Inflammatory macrophage (primary cell): ENCODE data around the gene MB.
"Not testable (repeated sequence)": the region's sequence is repeated elsewhere in the genome, so short reads cannot be mapped to it uniquely, and the experiment has no call there.

ENCODE experiments used
- DNase-seq, 2 donors: peaks; one replicate each; pipeline ENCODE4 v3.0.0-alpha.2; 2020 to 2022

MB gene

DNA sequence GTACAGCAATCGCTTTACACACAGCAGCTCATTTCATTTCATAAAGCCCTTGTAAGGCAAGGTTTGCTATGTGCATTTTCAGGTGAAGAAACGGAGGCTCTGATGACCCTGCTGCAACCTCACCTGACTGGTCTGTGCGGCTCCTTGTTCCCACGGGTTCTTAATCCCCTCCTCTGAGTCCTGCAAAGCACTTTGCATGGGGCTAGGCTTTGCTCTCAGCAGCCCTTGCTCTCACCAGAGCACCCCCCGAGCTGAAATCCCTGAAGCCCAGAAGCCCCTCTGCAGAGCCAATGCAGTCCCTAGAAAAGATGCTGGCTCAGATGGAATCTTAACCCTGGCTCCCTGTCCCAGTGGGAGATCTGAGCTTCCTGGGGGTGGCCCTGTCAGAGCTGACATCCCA is 20.1 kb upstream of the MB start:
- DNase-seq = no peak

DNA sequence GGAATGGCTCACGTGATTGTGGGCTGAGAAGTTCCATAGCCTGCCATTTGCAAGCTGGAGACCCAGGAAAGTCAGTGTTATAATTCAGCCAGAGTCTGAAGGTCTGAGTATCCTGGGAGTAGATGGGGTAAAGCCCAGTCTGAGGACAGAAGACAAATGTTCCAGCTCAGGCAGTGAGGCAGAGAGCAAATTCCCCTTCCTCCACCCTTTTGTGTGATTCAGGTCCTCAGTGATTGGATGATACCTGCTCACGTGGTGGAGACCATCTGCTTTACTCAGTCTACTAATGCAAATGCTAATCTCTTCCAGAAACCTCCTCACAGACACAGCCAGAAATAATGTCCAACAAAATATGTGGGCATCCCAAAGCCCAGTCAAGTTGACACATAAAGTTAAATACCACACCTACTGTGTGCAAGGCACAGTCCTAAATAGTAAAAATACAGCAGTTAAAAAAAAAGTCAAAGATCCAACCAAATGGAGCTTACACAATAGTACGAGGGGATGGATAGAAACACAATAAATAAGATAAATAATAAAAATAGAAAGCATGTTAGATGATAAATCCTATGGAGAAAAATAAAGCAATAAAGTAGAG is 17.9 kb upstream of the MB start:
- DNase-seq = no peak

DNA sequence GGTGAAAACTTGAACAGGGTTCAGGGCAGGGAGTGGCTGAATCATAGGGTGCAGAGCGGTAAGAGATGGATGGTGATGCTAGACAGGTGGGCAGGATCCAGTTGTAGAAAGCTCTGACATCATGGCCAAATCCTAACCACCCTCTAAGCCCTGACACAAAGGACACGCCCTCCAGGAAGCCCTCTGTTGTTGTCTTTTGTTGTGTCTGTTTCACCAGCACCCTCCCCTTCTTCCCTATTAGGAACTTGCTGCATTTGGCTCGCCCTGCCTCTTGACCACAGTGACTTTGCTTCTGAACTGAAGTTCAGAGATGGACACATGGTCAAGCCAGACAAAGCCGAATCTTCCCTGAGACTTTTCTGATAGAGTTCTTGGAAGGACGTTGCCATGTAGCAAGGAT is 16.9 kb upstream of the MB start:
- DNase-seq = peak; percentile 46 to 57

DNA sequence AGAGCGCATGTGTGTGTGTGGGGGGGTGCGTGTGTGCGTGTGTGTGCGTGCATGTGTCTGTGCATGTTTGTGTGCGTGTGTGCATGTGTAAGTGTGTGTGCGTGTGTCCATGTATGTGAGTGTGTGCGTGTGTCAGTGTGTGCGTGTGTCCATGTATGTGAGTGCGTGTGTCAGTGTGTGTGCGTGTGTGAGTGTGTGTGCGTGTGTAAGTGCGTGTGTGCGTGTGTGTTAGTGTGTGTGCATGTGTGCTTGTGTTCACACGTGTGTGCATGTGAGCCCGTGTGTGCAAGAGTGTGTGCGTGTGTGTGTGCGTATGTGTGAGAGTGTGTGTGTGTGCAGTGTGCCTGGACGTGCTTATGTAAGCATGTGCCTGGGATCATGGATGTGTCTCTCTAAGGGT is 16.4 kb upstream of the MB start:
- DNase-seq = no peak

DNA sequence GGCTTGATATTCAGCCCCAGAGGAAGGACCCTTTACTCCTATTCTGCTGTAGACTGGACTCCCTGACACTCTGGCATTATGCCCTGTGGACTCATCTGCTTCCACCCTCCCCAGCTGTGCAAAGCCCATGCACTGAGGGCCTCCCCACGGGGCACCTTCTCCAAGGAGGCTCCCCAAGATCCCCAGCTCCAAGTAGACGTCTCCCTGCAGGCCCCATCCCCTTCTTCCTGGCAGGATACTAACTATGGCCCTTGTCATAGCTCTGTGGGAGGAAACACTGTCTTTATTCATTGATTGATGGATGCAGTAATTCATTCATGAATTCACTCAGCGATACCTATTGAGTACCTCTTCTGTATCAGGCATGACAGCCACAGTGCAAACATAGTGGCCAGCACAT is 15.8 kb upstream of the MB start:
- DNase-seq = no peak

DNA sequence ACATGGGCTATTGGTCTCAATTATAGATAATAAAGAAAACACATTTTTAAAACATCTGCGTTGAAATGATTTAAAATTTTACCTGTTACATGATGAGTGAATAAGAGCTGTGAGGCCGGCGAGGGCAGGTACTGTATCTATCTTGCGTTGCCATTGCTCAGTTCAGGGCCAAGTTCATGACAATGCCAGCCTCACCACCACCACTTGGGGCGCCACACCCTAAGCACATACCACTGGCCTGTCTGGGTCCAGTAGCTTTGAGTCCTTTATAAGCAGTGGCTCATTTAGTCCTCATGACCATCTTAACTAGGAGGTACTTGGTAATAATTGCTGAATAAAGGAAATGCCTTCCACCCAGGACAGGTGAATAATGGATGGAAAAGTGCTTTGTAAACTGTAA is 14.5 kb upstream of the MB start:
- peak; percentile 46 to 47 for DNase-seq

DNA sequence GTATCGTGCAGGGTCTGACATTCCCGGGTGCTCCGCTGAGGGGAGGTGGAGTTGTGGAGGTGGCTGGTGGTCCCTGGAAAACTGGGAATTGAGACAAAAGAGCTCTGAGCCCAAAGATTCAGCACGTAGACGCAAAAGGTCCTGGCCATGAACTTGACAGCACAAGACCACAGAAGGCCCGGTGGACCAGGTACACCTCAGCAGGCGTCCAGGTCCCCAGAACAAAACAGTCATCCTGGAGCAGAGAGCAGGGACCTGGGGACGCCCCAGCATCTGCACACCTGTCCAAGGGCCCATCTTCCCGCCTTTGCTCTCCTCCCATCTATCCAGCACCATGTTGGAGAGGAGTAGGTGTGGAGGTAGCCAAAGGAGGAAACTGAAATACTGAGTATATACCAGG is 13.8 kb upstream of the MB start:
- DNase-seq = no peak

DNA sequence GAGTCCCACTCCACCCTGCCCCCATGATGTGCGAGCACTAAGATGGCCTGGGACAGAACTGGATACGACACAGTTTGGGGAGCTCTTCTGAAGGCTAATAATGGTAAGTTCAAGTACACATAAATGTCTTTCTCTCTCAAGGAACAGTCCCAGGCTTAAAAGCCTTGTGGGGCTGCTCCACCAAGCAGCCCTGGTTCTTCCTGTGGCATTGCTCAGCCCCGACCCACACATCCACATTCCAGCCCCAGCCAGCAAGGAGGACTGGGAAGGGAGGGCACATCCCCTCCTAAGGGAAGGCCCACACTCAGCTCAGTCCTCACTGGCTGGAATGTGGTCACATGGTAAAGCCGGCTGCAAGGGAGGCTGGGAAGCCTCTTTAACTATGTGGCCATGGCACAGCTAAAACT is 13.3 kb upstream of the MB start:
- DNase-seq = no peak

DNA sequence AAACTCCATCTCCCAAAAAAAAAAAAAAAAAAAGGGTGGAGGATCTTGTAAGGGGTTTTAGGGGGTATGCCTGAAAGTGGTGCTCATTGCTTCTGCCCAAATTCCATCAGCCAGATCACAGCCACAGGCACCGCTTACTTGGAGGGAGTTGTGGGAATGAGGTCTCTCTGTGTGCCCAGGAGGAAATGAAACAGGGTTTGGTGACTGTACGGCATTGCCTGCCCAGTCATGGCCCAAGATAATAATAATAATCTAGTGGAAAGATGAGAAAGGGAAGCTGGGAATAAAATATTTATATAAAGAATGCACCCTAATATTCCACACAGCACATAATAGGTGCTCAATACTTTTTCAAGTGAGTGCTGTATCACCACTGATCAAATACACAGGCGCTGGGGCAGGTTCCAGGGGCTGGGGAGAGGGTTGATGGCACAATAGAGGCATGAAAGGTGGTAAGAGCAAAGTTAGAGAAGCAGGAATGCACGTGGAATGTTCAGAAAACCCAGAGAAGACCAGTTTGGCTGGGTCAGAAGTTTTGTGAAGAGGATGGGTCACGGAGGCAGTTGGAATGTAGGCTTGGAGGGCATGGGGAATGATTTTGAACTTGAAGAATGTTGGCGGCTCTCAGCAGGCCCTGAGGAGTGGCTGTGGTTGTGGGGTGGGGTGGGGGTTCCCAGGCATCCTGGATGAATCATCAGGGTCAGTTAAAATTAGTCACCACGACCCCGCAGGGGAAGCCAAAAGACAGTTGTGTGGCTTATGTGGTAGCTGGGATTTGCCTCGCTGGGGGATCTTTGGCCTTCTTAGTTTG is 12.5 kb upstream of the MB start:
- DNase-seq = no peak

DNA sequence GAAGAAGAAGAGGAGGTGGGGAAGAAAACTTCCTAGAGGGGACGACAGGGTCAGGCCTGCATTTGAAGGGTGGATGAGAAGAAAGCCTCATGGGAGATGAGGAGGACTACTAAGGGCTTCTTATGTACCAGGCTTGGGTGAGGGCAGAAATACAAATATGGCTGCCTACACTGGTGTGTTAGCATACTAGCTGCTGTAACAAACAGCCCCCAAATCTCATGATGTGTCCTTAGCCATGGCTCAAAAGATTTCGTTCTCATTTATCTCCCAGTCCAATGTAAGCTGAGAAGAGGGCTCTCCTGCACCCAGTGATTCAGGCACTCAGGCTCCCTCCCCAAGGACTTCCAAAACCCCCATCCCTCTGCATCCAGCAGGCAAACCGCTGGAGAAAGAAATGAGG is 11.6 kb upstream of the MB start:
- DNase-seq = no peak

DNA sequence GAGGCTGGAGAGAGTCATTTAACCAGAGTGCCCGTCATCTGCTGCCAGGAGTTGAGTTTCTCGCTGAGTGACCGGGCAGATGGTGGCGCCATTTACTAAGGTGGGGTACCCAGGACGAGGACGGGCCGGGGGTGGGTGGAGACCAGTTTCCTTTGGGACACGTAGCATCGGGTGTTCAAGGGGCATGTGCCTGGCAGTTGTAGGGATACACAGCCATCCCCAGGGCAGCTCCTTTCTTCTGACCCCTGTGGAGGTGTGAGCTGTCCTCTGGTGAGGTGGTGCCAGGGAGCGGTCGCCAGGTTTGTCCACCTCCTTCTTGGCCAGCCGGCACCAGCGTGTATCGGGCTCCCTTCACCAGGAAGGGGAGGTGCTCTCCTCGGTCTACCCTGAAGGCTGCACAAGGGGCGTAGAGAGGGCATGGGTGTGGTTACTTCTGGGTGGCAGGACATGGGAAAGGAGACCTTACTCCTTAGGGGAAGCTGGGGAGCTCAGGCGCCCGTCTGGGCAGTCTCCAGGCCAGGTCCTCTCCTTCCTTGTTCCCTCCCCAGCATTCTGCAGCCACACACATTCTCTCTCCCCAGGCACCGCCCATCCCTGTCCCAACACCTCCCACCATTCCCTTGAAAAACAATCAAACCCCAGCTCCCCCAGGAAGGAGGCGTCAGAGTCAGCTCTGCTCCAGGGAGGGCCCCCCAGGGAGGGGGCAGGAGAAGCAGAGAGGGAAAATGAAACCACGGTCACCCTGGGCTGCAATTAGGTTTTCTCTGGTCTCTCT is 10.3 kb upstream of the MB start:
- peak; percentile 60 to 77 for DNase-seq

DNA sequence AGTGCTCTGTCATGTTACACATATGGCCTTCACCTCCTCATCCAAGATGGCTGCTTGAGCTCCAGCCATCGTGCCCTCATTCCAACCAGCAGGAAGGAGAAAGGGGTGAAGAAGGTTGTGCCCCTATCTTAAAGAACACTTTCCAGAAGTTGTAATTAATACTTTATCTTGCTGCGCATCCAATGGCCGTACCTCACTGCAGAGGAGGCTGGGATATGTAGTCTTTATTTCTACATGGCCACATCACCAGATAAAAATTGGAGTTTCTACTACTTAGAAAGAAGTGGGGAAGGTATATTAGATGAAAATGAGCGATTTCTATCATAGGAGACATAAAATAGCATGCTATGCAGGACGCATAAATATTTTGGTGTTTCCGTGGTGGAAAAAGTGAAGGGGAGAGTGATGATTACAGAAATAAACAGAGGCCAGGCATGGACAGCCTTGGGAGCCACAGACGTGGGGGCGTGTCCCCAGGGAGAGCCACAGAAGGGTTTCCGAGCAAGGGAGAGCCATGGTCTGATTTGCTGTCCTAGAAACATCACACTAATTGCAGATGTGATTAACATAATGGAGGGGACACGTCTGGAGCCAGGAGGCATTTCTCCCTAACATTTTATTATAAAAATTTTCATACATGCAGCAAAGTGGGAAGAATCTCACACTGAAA is 8.8 kb upstream of the MB start:
- DNase-seq = no peak

DNA sequence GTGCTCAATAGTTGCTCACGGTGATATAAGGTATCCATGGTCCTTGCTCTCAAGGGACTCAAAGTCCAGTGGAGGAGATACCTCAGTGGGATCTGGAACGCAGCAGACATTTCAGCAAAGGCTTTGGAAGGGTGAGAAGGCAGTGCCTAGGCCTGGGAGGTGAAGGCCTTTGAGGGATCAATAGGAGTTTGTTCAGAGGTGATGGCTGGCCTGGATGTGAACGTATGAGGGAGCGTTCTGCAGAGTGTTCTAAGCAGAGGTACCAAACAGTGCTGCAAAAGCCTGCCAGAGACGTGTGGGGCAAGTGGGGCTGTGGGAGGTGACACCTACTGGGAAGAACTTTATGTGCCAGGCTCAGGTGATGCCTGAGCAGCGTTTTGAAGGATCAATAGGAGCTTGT is 7.4 kb upstream of the MB start:
- DNase-seq = no peak

DNA sequence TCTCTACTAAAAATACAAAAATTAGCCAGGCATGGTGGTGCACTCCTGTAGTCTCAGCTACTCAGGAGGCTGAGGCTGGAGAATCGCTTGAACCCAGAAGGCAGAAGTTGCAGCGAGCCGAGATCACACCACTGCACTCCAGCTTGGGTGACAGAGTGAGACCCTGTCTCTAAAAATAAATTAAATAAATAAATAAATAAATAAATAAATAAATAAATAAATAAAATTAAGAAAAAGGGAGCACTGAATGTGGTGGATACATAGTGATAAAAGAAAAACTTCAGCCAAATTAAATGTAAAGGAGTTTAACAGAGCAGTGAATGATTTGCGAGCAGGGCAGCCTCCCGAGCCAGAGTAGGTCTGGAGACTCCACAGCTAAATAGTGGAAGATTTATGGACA is 6.8 kb upstream of the MB start:
- not testable (repeated sequence) for DNase-seq

DNA sequence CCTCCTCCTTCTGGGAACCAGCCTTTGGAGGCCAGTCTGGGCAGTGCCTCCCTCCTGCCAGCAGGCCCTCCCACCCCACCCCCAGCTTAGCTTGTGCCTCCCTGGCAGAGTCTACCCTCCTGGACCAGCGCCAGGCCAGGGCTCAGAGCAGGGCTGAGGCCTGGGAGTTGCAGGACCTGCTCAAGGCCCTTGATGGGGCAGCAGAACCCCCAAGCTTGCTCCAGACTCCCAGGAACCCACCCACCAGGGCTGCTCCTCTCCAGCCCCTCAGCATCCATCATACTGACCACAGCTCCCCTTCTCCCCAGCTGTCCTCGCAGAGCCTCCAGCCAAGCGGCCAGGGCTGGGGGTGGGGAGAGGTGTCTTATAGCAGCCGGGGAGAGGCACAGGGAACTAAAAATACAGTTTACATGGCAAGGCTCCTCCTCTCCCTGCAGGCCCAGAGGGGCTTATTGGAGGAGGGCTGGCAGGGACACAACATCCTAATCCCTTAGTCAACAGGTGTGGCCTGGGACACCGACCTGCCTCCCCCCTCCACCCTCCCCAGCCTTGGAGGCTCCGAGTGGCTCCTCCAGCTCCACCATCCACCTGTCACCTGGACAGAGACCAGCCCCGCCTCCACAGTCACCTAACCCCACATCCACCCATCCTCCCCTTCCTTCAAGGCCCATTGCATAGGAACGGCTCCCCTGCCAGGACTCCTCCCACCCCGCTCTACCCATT is 5.2 kb upstream of the MB start:
- DNase-seq = no peak

DNA sequence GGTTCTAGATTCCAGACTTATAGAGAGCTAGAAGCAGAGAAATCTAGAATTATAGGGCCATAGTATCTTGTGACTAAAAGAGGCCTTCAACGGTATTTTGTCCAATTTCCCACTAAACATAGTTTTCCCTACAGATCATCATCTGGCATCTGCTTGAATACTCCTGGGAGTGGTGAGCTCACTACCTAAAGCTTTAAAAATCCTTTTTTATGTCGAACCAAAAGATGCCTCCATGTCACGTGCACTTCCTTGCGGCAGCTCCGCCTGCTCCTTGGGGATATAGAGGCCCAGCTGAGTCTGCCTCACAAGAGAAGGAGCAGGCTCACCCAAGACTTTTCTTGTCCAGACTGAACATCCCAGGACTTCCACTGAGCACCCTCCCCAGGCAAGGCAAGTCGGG is 4.3 kb upstream of the MB start:
- no peak for DNase-seq

DNA sequence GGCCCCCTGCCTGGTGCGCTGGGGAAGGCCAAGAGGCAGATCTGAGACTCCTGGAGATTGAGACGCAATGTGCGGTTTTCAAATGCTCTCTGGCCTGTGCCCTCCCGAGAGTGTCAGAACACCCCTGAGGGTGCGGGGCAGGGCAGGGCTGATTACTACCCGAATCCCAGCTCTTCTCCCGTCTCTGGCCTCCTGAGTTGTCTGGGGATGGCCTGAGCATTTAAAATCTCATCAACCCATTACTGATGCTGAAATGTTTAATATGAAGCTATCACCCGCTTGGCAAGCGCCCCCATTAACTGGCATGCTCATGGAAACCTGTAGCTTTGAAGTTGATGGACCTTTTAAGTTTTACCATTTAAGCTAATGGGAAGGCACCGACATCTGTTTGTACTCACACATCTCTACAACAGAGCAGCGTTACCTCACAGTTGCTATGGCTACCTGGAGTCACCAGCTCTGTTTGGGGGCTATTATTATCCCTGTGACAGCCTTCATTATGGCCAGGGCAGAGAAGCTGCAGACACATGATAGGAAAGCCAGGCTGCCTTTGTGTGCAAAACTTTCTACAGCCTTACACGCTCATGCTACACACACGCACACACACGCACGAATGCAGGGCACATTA is 3.6 kb upstream of the MB start:
- DNase-seq = no peak

DNA sequence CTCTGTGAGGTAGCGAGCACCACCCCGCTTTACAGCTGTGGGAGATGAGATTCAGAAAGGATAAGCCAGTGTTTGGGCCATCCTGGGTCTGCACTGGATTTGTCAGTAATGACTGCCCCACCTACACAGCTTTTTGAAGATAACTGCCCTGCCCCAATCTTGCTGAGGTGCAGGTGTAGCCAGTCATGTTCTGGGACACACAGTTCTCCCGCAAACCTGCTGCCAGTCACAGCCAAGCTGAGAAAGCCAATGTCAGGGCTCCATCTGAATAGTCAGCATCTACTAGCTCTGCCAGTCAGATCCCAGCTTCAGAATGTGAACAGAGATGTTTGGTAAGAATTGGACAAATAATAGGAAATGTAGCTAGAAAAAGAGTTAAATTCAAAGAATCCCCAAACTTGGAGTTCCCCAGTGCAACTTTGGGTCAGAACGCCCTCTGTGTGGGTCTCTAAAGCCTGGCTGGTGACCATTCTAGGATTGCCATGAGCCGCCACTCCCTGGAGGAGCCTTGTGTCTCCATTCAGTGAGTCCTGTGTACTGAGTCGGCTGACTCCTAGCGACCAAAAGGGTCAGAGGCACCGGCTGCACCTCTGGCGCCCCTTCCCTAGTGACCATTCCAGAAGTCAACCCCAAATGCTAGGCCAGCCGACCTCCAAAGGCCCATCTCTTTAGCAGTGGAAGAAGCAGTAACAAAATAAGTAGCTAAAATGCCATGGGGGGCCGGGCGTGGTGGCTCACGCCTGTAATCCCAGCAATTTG is 2.4 kb upstream of the MB start:
- no peak for DNase-seq

DNA sequence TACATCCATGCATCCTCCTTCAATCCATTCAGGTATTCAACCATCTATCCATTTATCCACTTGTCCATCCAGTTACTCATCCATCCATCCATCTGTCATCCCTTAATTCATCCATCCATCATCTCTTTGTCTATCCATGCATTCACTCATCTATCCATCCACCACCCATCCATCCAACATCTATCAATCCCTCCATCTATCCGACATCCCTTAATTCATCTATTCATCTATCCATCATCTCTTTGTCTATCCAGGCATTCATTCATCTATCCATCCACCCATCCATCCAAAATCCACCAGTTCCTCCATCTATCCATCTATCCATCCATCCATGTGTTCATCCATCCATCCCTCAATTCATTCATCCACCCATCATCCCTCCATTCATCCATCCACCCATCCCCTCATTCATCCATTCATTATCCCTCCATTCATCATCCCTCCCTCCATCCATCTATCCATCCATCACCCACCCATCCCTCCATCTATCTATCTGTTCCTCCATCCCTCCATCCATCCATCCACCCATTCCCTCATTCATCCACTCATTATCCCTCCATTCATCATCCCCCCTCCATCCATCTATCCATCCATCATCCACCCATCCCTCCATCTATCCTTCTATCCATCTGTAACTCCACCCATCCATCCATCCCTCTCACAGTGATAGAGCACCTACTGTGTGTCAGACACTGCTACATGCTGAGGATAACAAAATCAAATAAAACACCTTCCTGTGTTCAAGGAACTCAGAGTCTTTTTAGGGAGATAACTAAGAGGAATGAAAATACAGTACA is 1.5 kb upstream of the MB start:
- no peak for DNase-seq

DNA sequence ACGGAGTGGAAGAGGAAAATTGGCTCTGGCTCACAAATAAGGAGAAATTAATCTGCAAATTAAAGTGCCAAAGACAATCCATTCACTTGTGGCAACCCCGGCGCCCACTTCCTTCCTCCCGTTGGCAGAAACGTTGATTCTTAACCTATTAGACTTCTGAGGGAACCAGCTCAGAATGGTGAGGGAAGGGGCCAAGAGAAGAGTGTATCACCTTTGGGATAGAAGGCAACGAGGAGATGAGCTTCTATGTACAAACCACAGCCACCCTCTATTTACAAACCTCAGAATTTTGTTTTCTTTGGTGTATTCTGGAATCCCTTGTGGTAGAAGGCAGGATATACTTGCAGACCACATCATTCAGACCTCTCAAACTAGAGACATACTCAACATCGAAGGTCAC is 1.1 kb downstream of the MB start:
- DNase-seq = no peak

DNA sequence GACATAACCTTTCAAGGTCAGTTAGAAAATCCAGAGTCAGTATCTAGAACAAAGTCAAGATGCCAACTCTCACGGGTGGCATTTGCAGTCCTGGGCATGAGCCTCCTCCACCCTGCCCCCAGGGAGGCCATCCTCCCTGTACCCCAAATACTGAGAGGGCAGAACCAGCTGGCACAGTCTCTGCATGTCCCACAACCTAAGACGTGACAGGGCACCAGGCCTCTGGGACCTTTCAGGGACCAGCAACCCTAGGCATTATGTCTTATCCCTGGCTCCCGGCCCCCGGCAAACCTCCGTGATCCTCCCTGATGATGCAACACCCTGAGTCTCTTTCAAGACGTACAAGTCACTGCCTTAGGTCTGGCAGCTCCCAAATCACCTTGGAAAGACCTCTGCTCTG is 2.0 kb downstream of the MB start:
- no peak for DNase-seq
